Fibroblast of lung (primary cell): Measurements from ENCODE around the gene TMEM175. TPM values are rescaled to one million over a fixed set of nuclear protein-coding genes. Genes with fewer than 3 reads are reported as not detected.

ENCODE experiments used
- DNase-seq, 2 donors: peaks; one replicate each; pipeline versions ENCODE4 v3.0.0 to v3.0.0-alpha.2; 2010; ENCODE audit warnings: low read depth in 2 of 2
- H2AFZ ChIP-seq: 2 replicates; pipeline ENCODE4 v1.5.1; 2012; ENCODE audit warnings: low read length, control low read depth, inconsistent platforms
- H3K27ac ChIP-seq: 2 replicates; pipeline ENCODE4 v1.5.1; 2011; ENCODE audit warnings: low read length, control low read depth; ENCODE audit not compliant: insufficient read depth
- H3K27me3 ChIP-seq: 2 replicates; pipeline ENCODE4 v1.5.1; 2011; ENCODE audit warnings: mild to moderate bottlenecking, low read length; ENCODE audit not compliant: control insufficient read depth, insufficient read depth
- H3K36me3 ChIP-seq: 2 replicates; pipeline ENCODE4 v1.5.1; 2011; ENCODE audit warnings: low read length; ENCODE audit not compliant: control insufficient read depth, insufficient read depth
- H3K4me1 ChIP-seq: 2 replicates; pipeline ENCODE4 v1.5.1; 2011; ENCODE audit warnings: low read length; ENCODE audit not compliant: control insufficient read depth, insufficient read depth; ENCODE audit errors: extremely low read depth
- H3K4me2 ChIP-seq: 2 replicates; pipeline ENCODE4 v1.5.1; 2011; ENCODE audit warnings: low read length, control low read depth; ENCODE audit not compliant: insufficient read depth; ENCODE audit errors: extremely low read depth
- H3K4me3 ChIP-seq, 4 experiments: fragments of 200-600 bp in 1 of 4; sonication (generic) in 1 of 4; replicated peaks in 1 of 4; 2 replicates each; pipeline ENCODE4 v1.5.1; 2011 to 2016; ENCODE audit warnings: low read length in 4 of 4, low read depth in 3 of 4, mild to moderate bottlenecking in 3 of 4, control low read depth in 2 of 4, inconsistent platforms in 1 of 4, mixed read lengths in 1 of 4; ENCODE audit not compliant: insufficient read depth in 1 of 4; ENCODE audit errors: control extremely low read depth in 1 of 4
- H3K79me2 ChIP-seq: 2 replicates; pipeline ENCODE4 v1.5.1; 2012; ENCODE audit warnings: mild to moderate bottlenecking, low read length, inconsistent platforms; ENCODE audit not compliant: control insufficient read depth, insufficient read depth
- H3K9ac ChIP-seq: 2 replicates; pipeline ENCODE4 v1.5.1; 2011; ENCODE audit warnings: mild to moderate bottlenecking, low read length, control low read depth; ENCODE audit not compliant: insufficient read depth
- H3K9me3 ChIP-seq: 2 replicates; pipeline ENCODE4 v1.5.1; 2012; ENCODE audit warnings: low read depth, low read length; ENCODE audit not compliant: control insufficient read depth, insufficient read depth
- H4K20me1 ChIP-seq: 2 replicates; pipeline ENCODE4 v1.5.1; 2011; ENCODE audit warnings: low read length; ENCODE audit not compliant: control insufficient read depth, insufficient read depth; ENCODE audit errors: extremely low read depth
- EZH2 ChIP-seq: IDR thresholded peaks from 2 replicates; pipeline ENCODE4 v1.5.1; 2012; ENCODE audit warnings: low read length, control low read depth, mild to moderate bottlenecking; ENCODE audit errors: missing control alignments
- polyA plus RNA-seq, 2 donors: library from polyadenylated mRNA; depleted of rRNA in 1 of 2; stranded (reverse) in 1 of 2; unstranded in 1 of 2; fragments of >200 nt; gene quantifications; 2 replicates each; pipeline ENCODE4 v1.2.1, GENCODE V29; 2011 to 2012; ENCODE audit warnings: missing spikeins in 1 of 2
- total RNA-seq: library from RNA; depleted of rRNA; stranded (reverse); fragments of >200 nt; gene quantifications from 2 replicates; pipeline ENCODE4 v1.2.1, GENCODE V29; 2014
- TF ChIP-seq, protein P1 (sequence below), 2 donors: IDR thresholded peaks in 1 of 2; conservative IDR thresholded peaks in 1 of 2; 1 replicate in 1 of 2; 2 replicates in 1 of 2; pipeline ENCODE4 v1.5.1; 2011 to 2012; ENCODE audit warnings: low read length in 2 of 2, control low read depth in 1 of 2, inconsistent platforms in 1 of 2, low read depth in 1 of 2, mild to moderate bottlenecking in 1 of 2

The TMEM175 gene
- total and polyA plus RNA-seq, 2 donors (not counting 1 experiment from before 2014, with no cell fraction given) = 16.3 to 23.9 TPM

- Histone ChIP-seq H3K4me2 (no peak overlapping the region), H3K27me3 (no peaks in the 10 kb centered on the region), H3K27ac (no peak overlapping the region), H4K20me1 (no peaks in the 10 kb centered on the region), H3K9ac (no peak overlapping the region), H3K36me3 (peaks cover 45% of the 10 kb centered on the region), H3K4me1 (no peaks in the 10 kb centered on the region), H3K4me3 (no peak overlapping the region), H2AFZ (no peak overlapping the region), H3K79me2 (no peaks in the 10 kb centered on the region), H3K9me3 (no peaks in the 10 kb centered on the region)
- DNase-seq = no peak
- TF ChIP-seq, protein P1, sequence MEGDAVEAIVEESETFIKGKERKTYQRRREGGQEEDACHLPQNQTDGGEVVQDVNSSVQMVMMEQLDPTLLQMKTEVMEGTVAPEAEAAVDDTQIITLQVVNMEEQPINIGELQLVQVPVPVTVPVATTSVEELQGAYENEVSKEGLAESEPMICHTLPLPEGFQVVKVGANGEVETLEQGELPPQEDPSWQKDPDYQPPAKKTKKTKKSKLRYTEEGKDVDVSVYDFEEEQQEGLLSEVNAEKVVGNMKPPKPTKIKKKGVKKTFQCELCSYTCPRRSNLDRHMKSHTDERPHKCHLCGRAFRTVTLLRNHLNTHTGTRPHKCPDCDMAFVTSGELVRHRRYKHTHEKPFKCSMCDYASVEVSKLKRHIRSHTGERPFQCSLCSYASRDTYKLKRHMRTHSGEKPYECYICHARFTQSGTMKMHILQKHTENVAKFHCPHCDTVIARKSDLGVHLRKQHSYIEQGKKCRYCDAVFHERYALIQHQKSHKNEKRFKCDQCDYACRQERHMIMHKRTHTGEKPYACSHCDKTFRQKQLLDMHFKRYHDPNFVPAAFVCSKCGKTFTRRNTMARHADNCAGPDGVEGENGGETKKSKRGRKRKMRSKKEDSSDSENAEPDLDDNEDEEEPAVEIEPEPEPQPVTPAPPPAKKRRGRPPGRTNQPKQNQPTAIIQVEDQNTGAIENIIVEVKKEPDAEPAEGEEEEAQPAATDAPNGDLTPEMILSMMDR (conservative IDR thresholded peaks at IDR 0.05 in 1 of 2, IDR thresholded peaks at IDR 0.05 in 1 of 2; ENCODE audit: low read depth in 1 of 2, low read length in 2 of 2) = no peak
- TF ChIP-seq EZH2 = no peak
Observed at GRCh38 chr4:885353-885752, 46.9 kb upstream of the TMEM175 start.

GRCh38 chr4:886244-886643, 46.0 kb upstream of the TMEM175 start:
- H3K9ac ChIP-seq = no peak overlapping the region
- H3K27me3 ChIP-seq = no peaks in the 10 kb centered on the region
- no peak overlapping the region for H2AFZ ChIP-seq
- H4K20me1 ChIP-seq = no peaks in the 10 kb centered on the region
- no peak for DNase-seq
- H3K4me1 ChIP-seq = no peaks in the 10 kb centered on the region
- peaks cover 38% of the 10 kb centered on the region for H3K36me3 ChIP-seq
- TF ChIP-seq EZH2 = no peak
- TF ChIP-seq, protein P1 (conservative IDR thresholded peaks at IDR 0.05 in 1 of 2, IDR thresholded peaks at IDR 0.05 in 1 of 2; ENCODE audit: low read depth in 1 of 2, low read length in 2 of 2) = no peak
- no peak overlapping the region for H3K4me2 ChIP-seq
- H3K4me3 ChIP-seq = no peak overlapping the region
- H3K79me2 ChIP-seq = no peaks in the 10 kb centered on the region
- no peak overlapping the region for H3K27ac ChIP-seq
- H3K9me3 ChIP-seq = no peaks in the 10 kb centered on the region

- DNase-seq = no peak
- Histone ChIP-seq H3K4me3 (no peak overlapping the region), H4K20me1 (no peaks in the 10 kb centered on the region), H3K9ac (no peak overlapping the region), H3K27me3 (no peaks in the 10 kb centered on the region), H3K36me3 (peaks cover 33% of the 10 kb centered on the region), H3K9me3 (no peaks in the 10 kb centered on the region), H2AFZ (no peak overlapping the region), H3K79me2 (no peaks in the 10 kb centered on the region), H3K4me1 (no peaks in the 10 kb centered on the region), H3K4me2 (no peak overlapping the region), H3K27ac (no peak overlapping the region)
- no peak for TF ChIP-seq EZH2
- TF ChIP-seq, protein P1 (conservative IDR thresholded peaks at IDR 0.05 in 1 of 2, IDR thresholded peaks at IDR 0.05 in 1 of 2; ENCODE audit: low read depth in 1 of 2, low read length in 2 of 2) = no peak
Observed at GRCh38 chr4:887034-887763, 45.1 kb upstream of the TMEM175 start.
